Measurements from ENCODE around the gene NOD2. TPM values are rescaled to one million over a fixed set of nuclear protein-coding genes. Genes with fewer than 3 reads are reported as not detected.

NOD2 gene
- total RNA-seq, 1 donor from 2014 or later = 43.5 TPM

GRCh38 chr16:50781518-50781917, 88.1 kb downstream of the NOD2 start:
- Histone ChIP-seq H3K27me3 (no peaks in the 10 kb centered on the region), H3K27ac (no peak overlapping the region), H3K4me3 (no peak overlapping the region), H3K36me3 (peaks cover 0 to 52% of the 10 kb centered on the region in 2 donors), H3K9me3 (no peaks in the 10 kb centered on the region), H3K4me1 (no peaks in the 10 kb centered on the region)
- DNase-seq (ENCODE audit: extremely low spot score in 2 of 2) = no peak
- intact Hi-C loops (cut with DNase I) = no loop called here
- no peak for TF ChIP-seq CTCF (IDR thresholded peaks at IDR 0.05)
- no peak for TF ChIP-seq POLR2A (IDR thresholded peaks at IDR 0.05)
- no peak for TF ChIP-seq POLR2AphosphoS5 (IDR thresholded peaks at IDR 0.05; ENCODE audit: insufficient read depth in 1 of 2, low read depth in 1 of 2)

Small RNAs within 50 kb of the gene (microRNA-seq; reads per million reads assigned to microRNA genes)
- not detected for gene MIR3181 (ENCODE audit: borderline number of aligned reads, borderline replicate concordance)

Small RNAs within 50 kb of the gene (small RNA-seq; reads per million reads assigned to genes)
- gene MIR3181 = not detected

Other genes with a start within 250 kb of the NOD2 start
- gene NKD1, start 145.2 kb upstream of the NOD2 start, total RNA-seq = 1.7 TPM
- 2.2 TPM for gene SNX20, start 12.3 kb upstream of the NOD2 start, total RNA-seq
- 33.9 TPM for gene CYLD, start 48.5 kb downstream of the NOD2 start, total RNA-seq